Measurements from ENCODE around the gene TNFAIP6. TPM values are rescaled to one million over a fixed set of nuclear protein-coding genes. Genes with fewer than 3 reads are reported as not detected.

The TNFAIP6 gene
- total RNA-seq, 1 donor from 2014 or later, result not detected

DNA sequence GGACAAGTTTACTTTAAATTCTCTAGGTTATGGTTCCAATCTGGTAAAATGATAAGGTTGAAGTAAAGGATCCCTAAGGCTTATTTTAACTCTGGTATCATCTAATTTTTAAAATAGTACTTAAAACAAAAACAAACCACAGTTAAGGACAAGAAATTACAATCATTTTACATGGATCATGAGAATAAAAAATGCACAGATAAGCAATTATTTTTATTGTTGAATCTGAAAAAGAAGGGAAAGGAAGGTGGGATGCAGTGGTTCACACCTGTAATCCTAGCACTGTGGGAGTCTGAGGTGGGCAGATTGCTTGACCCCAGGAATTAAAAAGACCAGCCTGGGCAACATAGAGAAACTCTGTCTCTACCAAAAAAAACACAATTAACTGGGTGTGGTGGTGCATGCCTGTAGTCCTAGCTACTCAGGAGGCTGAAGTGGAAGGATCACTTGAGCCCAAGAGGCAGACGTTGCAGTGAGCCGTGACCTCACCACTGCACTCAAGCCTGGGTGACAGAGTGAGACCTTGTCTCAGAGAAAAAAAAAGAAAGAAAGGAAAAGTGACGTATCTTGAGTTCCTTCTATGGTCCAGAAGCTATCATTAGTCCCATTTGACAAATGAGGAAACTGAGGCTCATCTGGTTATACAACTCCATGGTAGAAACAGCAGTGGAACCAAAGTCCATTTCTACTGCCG, 2.5 kb downstream of the TNFAIP6 start:
- ATAC-seq (no peak), DNase-seq (ENCODE audit: low spot score) (no peak)

DNA sequence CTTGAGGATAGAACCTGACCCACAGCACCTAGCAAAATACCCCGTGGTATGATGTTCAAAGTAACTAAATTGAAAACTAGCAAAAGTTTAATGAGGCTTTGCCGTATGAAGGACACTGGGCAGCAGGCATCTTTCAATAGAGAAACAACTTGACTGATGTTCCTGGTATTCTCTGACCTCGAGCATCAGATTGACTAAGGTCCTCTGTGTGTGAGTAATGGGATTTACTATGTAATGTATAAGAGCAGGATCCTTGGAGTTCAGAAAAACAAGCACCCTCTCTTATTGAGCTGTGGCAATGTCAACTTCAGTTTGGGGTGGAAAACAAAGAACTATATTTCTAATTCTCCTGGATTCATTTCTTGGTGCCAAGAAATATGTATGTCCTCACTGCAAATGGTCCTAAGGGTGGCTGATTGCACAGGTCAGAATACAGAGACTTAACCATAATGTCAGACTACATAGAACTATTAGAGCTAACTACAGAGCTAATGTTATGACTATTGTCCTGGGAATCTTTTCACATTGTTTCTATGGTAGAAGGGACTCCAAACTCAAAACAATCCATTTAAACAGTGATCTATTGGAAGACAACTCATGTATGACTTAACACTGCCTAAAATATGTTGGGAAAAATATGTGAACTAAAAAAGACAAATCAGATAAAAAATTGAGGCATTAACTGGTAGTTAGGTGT, 4.4 kb downstream of the TNFAIP6 start:
- ATAC-seq (no peak), DNase-seq (ENCODE audit: low spot score) (no peak)

DNA sequence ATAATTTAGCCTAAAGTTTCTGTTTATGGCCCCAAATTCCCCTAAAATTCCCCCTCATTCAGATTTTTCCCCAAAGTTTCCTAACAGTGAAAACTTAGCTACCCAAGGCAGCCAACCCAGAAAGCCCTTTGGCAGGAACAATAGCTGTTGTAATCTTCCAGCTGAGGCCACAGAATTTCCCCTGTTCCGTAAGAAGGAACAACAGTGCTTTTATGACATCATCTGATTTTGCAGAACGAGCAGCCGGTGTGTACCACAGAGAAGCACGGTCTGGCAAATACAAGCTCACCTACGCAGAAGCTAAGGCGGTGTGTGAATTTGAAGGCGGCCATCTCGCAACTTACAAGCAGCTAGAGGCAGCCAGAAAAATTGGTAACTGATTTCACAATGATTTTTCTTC, 6.3 kb downstream of the TNFAIP6 start:
- DNase-seq (ENCODE audit: low spot score) (no peak), ATAC-seq (no peak)

GRCh38 chr2:151367571-151367970, 10.2 kb downstream of the TNFAIP6 start:
- ATAC-seq, result no peak
- no peak for DNase-seq (ENCODE audit: low spot score)

DNA sequence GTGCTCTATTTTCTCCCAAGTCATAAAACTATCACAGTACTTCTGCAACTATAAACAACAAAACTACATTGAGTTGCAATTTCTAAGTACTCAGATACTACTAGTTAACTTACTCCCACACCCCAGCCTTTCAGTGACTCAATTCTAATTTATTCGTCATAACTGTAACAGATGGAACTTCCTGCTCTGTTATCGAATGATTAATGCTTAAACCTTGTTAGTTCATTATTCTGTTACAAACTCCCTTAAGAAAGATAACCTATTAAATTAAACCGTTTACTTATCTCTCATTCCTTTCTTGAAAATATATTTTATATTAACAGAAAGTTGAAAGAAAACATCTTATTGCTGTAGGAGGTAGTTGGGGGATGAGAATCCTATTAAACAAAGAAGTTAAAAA, 17.0 kb downstream of the TNFAIP6 start:
- ATAC-seq, result no peak
- DNase-seq (ENCODE audit: low spot score), result no peak

DNA sequence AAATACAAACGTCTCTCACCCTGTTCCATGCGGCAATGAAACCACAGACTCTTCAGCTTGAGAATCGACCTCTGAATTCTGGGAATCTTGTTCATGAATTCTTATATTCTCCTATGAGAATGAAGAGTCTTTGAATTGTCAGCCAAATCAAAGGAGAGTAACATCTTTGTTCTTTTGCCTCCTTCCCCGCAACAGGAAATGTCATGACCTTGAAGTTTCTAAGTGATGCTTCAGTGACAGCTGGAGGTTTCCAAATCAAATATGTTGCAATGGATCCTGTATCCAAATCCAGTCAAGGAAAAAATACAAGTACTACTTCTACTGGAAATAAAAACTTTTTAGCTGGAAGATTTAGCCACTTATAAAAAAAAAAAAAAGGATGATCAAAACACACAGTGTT, 21.8 kb downstream of the TNFAIP6 start:
- ATAC-seq (no peak), DNase-seq (ENCODE audit: low spot score) (no peak)

- ATAC-seq (no peak), DNase-seq (ENCODE audit: low spot score) (no peak)
These were observed 23.3 kb downstream of the TNFAIP6 start for GRCh38 chr2:151380580-151381235.

- DNase-seq (ENCODE audit: low spot score) (no peak), ATAC-seq (no peak)
These were observed 23.9 kb downstream of the TNFAIP6 start for GRCh38 chr2:151381266-151381665.

GRCh38 chr2:151388011-151388410, 30.6 kb downstream of the TNFAIP6 start:
- no peak for ATAC-seq

DNA sequence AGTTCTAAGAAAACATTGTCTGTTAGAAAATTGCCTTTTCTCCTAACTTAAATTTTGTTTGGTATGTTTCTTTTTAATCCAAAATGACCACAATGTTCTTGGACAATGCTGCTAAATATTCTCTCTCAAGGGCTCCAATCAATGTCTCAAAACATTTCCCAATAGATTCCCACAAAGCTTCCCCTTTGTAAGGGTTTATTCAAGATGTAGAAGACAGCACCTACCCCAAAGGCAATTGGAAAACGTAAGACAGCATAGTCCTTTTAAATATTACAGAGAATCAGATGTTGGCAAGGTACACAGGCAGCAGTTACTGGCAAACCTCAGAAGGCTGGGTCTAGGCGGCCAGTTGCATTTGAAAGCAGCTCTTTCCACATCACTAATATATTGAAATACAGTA, 34.0 kb downstream of the TNFAIP6 start:
- ATAC-seq, result no peak
- DNase-seq (ENCODE audit: low spot score), result no peak

More at GRCh38 chr2:151388011-151388410, 30.6 kb downstream of the TNFAIP6 start:
- no peak for DNase-seq (ENCODE audit: low spot score)

GRCh38 chr2:151394509-151394908, 37.1 kb downstream of the TNFAIP6 start:
- DNase-seq (ENCODE audit: low spot score), result no peak
- ATAC-seq, result no peak

DNA sequence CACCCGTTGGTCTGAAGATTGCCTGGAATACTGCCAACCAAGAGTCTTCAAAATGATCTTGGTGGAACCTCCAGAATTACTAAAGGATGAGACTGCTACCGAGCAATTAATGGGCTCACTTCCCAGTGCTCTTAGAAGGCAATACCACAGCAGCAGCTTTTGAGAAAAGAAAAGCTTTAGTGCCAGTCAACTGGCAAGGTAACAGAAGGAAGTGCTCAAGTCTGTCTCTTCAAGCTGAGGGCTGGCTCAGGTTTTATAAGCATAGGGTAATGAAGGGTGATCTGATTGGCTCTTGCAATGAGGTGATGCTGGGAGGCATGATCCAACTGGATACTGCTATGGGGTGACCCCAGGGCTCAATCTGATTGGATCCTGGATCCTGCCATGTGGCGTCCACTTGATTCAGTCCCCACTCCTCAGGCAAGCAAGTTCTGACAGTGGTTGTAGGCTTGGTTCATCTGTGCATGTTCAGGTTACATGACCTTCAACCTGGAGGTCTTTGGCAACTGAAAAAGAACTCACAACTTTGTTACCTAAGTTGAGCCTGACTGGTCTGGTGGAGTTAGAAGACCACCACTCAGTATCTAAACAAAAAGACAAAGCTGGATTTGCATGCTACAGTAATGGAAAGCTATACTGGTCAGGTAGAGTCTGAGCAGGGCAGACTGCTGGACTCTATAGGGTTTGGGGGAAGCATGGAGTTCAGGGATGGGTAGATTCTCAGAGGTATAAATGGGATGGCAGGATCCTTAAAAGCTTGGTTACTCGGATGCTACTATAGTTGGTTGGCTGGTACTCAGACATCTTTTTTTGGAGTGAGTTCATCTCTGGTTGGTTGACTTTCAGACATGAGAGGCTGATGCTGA, 38.4 kb downstream of the TNFAIP6 start:
- ATAC-seq (no peak), DNase-seq (ENCODE audit: low spot score) (no peak)

DNA sequence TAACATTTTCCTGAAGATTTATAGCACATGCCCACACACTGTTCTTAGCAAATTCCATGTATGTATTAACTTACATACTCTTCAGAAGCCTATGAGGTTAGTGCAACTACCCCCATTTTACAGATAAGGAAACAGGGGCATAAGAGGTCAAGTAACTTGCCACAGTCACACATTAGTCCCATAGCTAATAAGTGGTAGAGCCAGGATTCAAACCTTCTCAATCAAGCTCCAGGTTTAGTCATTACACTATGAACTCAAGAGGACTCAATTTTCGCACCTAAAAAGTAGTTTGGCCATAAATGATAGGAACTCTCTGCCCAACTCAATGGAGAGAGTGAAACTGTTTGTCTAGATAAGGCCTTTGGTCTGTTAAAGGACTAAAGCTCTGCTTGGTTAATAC, 42.6 kb downstream of the TNFAIP6 start:
- ATAC-seq (no peak), DNase-seq (ENCODE audit: low spot score) (no peak)

GRCh38 chr2:151401149-151401548, 43.8 kb downstream of the TNFAIP6 start:
- DNase-seq (ENCODE audit: low spot score), result no peak
- no peak for ATAC-seq

GRCh38 chr2:151403914-151404313, 46.5 kb downstream of the TNFAIP6 start:
- no peak for DNase-seq (ENCODE audit: low spot score)

GRCh38 chr2:151405376-151405775, 48.0 kb downstream of the TNFAIP6 start:
- no peak for DNase-seq (ENCODE audit: low spot score)
- ATAC-seq, result no peak

More at GRCh38 chr2:151403914-151404313, 46.5 kb downstream of the TNFAIP6 start:
- ATAC-seq, result no peak

GRCh38 chr2:151407281-151407680, 49.9 kb downstream of the TNFAIP6 start:
- DNase-seq (ENCODE audit: low spot score), result no peak
- ATAC-seq, result no peak

DNA sequence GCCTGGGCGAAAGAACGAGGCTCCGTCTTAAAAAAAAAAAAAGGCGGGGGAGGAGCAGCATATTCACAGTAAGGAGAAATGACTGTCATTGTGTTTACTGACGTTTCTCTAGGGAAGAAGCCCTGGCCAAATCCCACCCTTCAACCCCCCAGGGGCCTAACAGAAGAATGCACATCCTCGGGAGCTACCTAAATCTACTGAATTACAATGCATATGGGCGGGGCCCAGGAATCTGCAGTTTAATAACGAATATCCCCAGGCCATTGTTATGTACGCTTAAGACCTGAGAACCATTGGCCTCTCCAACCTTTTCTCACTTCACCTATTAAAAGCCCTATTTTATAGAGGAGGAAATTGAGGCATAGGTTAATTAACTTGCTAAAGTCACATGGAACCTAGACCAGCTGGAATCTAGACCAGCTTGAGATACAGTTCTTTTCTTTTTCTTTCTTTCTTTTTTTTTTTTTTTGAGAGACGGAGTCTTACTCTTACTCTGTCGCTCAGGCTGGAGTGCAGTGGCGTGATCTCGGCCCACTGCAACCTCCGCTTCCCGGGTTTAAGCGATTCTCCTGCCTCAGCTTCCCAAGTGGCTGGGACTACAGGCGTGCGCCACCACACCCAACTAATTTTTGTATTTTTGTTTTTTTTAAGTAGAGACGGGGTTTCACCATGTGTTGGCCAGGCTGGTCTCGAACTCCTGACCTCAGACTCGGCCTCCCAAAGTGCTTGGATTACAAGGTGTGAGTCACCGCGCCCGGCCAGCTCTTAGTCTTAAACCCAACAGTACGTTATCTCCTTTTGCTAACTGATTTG, 51.6 kb downstream of the TNFAIP6 start:
- ATAC-seq (no peak), DNase-seq (ENCODE audit: low spot score) (no peak)

DNA sequence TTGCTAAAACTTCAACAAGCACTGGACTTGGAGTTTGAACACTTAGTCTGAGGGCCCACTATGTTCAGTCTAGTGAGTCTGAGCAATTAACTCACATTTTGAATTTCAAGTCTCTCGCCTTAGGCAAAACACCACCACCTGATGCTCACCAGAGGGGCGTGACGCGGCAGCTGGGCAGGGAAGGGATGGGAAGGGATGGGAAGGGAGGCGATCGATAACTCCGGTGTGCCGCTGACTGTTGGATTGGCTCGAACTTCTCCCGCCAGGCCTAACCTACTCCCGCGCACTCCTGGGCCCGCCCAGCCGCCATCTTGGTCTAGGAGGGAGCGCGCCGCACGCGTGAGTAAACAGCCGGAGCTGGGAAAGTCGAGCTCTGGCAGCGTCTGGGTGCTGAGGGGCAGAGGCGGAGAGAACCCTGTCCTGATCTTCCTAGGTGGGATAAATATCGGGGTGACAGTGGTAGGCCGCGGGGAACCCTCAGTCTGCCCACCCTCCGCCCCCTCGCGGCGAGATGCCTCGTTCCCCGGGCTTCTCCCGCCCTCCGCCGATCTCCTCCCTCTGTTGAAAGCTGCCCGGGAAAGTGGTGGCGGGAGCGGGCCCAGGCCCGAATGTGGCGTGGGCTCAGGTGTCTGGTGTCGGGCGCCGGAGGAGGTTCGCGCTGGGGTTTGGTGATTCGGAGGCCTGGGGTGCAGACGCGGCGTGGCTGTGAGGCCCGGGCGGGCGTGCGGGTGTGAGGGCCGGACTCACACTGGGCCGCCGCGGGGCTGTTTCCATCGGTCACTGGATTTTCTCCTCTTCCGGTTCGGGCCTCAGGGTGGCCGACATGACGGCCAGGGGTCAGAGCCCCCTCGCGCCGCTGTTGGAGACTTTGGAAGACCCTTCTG, 52.5 kb downstream of the TNFAIP6 start, which contains the start of gene RIF1:
Gene RIF1, plus strand, starts transcription at position 302 of the 884 bp plus-strand sequence. Its CDS starts 522 bp downstream, at position 824.
- ATAC-seq, result peak; percentile 95

More for the DNA sequence above, 52.5 kb downstream of the TNFAIP6 start, which contains the start of gene RIF1:
- DNase-seq (ENCODE audit: low spot score), result peak; percentile 88
